ENCODE data around the gene PIK3R1.

The PIK3R1 gene

GRCh38 chr5:68215208-68215897 lies at the start of gene PIK3R1:
TSS of gene PIK3R1 (plus strand) at chr5:68215756. CDS start at chr5:68226676, 10,920 bp downstream.
- DNase-seq, result peak; percentile 96

DNA sequence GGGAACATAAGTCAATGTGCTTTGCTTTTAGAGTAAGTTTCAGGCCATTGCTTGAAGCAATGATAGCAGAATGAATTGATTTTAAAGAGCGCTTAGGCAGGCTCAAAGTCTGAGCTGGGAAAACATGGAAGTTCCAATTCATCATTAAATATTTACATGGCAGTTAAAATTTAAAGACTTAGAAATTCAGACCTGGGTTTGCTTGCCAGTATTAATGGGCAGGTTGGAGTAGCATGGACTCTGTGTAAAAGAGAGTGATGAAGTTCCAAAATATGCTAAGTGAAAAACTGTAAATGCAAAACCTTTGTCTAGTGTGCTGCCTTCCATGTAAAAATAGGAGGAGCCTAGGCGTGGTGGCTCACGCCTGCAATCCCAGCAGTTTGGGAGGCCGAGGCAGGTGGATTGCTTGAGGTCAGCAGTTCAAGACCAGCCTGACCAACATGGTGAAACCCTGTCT lies 48.3 kb upstream of the PIK3R1 start:
- no peak for DNase-seq

- no peak for DNase-seq
Measured at GRCh38 chr5:68169903-68170302, 45.7 kb upstream of the PIK3R1 start.

DNA sequence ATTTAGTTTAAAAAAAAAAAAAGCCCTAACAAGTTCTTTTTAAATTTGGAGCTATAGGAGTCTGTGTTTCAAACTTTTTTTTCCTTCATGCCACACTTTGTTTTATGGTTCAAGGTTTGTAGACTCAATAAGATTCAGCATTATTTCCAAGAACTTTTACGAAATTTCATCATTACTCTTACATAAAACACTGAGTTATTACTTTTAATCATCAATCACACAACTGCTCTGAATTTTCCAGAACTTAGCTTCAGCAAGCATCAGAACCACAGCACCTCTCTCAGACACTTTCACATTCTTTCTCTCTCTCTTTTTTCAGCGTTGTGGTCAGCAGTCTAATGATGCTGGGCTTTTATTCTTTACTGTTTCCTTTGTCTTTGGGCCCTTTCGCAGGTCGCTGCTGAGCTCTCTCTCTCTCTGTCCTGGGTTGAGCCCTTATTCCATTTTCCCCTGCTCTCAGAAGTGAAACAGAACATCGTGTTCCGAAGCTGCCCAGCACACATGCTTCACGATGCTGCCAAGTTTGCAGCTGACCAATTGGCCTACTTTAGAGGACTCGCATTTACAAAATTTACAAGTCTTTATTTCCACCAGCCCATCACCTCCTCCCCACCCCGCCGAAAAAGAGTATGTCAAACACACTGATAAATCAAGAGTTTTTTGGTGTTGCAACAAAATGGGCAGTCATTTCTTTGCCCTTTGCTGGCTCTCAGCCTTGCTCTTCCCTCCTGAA lies 44.6 kb upstream of the PIK3R1 start:
- DNase-seq, result no peak

GRCh38 chr5:68172314-68172713 lies 43.2 kb upstream of the PIK3R1 start:
- DNase-seq, result no peak

GRCh38 chr5:68173007-68173406 lies 42.5 kb upstream of the PIK3R1 start:
- DNase-seq, result no peak

GRCh38 chr5:68176253-68176652 lies 39.3 kb upstream of the PIK3R1 start:
- DNase-seq, result no peak

DNA sequence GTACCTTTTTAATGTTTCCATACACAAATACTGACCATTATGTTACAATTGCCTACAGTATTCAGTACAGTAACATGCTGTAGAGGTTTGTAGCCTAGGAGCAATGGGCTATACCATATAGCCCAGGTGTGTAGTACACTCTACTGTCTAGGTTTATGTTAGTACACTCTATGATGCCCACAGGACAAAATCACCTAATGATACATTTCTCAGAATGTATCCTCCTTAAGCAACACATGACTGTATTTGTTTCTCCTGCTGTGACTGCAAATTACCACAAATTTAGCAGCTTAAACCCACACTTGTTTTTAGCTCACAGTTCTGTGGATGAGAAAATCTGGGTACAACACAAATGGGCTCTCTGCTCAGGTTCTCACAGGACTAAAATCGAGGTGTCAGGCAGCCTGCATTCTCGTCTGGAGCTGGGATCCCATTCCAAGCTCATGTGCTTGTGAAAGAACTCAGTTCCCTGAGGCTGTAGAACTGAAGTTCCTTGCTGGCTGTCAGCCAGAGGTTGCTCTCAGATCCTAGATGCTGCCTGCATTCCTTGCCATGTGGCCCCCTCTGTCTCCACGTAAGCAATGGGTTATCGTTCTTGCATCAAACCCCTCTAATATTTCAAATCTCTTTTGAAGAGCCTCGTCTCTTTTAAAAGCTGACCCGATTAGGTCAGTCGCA lies 38.6 kb upstream of the PIK3R1 start:
- no peak for DNase-seq

- DNase-seq, result no peak
Measured at GRCh38 chr5:68177676-68178075, 37.9 kb upstream of the PIK3R1 start.

DNA sequence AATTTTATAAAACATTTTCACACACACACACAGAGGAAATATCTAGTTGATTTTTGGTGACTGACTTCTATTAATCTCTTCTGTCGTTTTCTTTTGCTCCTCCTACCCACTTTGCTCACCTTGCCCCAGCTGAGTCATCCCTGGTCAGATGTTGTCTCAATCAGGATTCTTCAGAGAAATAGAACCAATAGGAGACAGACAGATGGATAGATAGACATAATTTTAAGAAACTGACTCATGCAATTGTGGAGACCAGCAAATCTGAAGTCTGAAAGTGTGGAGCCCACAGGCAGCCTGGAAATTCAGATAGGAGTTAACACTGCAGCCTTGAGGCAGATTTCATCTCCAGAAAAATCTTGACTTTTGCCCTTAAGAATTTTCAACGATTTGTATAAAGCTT lies 37.0 kb upstream of the PIK3R1 start:
- no peak for DNase-seq

DNA sequence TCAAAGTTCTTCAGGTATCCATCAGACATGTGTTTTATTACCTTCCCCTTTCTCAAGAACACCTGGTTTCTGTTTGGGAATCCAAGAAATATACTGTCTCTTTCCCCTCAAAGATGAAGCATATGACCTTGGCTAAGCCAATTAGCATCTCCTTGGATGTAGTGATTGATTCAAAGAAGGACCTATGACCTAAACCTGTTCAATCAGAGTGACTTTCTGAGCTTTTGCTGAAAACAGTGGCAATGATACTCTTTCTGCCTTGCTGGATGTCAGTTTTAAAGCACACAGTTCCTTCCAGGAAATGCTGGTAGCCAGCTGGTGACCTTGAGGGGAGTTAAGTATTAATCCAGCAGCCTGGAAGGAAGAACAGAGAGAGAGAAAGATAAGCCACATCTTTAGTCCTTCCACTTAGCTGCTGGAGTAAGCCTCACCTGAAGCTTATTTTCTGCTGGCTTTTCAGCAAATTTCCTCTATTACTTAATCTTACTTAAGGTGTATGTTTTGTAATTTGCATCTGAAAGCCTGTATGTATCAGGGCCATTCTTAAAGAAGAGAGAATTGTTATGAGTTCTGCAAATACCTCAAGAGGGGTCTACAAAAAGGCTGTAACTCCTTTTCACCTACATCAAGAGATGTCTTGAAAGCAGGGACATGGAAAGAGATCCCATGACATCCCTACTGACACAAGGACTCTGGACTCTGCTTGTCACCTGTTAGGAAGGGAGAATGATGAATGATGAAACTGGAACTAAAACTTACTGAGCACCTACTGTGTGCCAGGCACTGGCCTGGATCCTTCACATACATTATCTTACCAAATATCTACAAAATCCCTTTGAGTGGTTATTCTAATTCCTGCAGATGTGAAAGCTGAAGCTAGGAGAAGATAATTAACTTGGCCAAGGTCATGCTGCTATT lies 35.2 kb upstream of the PIK3R1 start:
- DNase-seq, result no peak

DNA sequence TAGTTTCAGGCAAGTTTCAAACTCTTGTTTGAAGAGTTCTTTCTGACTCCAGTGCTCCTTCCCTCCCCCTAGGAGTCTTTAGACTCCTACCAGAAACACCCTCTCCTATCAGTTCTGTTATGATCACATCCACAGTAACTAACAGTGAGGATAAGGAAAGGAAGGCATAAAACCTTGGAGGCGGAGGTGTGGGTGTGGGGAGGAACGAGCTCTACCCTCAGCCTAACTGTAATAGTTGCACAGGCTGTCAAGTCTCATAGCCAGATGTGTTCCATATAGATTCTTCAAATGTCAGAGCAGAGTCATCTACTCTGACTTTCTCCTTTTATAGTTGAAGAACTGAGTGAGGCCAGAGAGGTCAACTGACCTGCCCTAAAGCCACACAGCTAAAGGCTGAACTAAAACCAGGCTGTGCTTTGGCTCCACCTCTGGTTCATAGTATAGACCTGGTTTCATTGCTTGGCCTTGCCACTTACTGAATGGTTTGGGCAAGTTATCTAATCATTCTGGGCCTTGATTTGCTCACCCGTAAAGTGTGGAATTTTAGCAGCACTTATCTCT lies 34.4 kb upstream of the PIK3R1 start:
- no peak for DNase-seq

DNA sequence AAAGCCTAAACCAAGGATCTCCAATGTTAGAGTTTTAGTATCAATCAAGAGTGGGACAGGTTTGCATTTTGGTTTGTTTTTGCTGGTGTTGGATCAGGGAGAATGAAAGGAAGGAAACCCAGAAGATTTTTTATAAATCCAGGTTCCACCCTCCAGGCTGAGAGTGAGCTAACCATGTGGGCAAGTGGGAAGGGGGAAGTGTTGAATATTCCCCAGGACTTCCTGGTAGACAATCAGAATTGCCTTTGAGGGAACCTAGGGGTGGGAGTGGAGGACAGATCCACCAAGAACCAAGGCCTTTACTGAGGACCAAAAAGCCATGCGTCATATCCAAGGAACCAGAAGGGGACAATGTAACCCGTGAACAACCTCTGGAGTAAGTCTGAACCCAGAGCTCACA lies 33.5 kb upstream of the PIK3R1 start:
- no peak for DNase-seq

- DNase-seq, result no peak
Measured at GRCh38 chr5:68182534-68182933, 33.0 kb upstream of the PIK3R1 start.

DNA sequence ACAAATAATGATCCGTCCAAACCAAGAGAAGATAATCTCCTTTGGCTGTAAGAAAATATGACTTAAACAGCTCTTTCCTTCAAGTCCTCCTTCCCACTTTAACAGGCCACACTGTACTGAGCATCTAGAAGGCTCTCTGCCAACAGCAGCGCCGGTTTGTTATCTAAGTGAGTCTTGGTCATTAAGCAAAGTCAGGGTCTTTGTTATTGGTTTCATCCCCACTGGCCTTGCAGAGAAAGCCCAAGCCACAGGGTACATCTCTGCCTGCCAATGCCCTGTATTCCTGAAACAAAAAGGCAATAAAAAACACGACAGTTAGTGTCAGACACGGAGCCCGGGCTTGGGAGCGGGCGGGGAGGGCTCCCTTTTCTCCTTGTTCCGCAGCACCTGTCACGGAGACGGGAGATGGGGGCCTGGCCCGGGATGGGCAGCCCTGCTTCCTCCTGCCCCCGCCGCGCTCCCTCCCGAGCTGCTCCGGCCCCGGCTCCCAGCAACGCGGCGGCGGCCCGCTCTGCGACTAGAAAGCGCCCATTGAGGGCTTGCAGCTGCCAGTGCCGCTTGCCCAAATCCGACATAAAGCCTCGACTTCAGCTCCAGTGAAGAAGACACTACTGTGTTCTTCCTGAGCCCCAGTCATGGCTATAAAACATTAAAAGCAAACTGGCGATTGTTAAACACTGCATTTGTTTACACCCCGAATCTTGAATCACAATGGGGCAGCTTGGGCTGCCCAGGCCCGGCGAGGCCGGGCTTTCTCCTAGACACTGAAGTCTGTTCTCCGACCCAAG lies 28.1 kb upstream of the PIK3R1 start:
- DNase-seq, result no peak

DNA sequence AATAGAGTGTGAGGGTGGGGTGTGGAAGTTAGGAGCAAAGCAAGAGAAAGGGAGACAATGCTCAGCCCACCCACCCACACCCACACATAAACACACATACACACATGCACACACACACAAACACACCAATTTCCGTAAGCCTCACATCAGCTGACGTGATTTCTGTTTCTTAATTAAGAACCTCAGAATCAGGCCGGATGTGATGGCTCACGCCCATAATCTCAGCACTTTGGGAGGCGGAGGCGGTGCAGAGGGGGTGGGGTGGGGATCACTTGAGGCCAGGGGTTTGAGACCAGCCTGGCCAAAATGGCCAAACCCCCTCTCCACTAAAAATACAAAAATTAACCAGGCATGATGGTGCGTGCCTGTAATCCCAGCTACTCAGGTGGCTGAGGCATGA lies 26.4 kb upstream of the PIK3R1 start:
- DNase-seq, result no peak

DNA sequence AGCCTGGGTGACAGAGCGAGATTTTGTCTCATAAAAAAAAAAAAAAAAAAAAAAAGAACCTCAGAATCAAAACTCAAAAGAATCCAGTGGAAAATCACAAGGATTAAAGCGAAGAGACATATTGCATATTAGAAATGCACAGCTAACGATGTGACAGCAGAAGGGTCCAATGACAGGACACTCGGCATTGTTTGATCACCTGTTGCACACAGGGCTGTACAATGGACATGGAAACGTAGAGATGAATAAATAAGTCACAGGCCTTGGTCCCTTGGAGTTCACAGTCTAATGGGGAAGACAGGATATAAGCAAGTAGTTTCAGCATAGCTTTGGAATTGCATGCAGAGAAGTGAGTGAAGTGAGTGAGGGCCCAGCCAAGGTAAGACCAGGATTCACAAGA lies 25.9 kb upstream of the PIK3R1 start:
- DNase-seq, result no peak

DNA sequence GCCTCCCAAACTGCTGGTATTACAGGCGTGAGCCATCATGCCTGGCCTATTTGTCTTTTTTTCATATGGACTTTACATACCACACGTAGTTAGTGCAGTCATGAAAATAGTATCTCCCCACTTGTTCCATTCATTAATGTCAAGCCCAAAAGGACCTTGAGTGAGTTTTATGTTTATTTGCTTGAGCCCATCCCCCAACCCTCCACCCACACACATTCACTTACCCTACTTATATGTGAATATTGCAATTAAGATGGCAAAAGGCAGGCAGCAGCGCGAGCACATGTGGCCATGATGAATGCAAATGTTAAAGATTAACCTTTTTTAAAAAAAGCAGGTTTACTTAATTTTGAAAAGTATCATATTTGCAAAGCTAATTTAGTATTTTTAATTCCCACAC lies 24.9 kb upstream of the PIK3R1 start:
- DNase-seq, result no peak

DNA sequence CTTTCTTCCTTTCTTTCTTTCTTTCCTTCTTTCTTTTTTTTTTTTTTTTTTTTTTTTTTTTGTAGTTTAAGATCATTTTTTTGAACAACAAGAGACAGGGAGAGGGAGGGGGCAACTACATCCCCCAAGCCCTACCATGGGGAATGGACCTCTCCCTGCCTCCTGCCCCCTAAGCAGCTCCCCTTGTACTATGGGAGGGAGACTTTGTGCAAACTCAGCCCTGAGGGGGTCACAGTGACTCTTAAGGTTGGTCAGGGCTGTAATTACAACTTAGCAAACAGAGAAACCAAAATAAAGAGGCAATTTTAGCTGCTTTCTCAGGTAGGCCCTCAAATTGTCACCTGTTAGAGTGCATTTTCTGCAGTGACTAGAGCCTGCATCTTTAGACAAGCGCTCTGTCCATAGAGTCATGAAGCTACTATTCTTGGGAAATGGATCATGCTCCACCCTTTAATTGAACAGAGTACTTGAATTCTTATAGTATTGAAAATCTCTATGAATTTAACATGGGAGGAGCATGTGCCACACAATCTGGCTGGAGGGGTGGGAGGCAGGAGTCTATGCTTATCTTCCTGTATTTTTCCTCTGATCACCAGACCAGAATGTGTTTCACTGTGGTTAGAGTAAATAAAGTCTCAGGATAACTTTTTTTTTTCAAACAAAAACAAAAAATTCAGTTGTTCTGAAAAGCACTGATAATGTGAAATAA lies 24.3 kb upstream of the PIK3R1 start:
- no peak for DNase-seq

DNA sequence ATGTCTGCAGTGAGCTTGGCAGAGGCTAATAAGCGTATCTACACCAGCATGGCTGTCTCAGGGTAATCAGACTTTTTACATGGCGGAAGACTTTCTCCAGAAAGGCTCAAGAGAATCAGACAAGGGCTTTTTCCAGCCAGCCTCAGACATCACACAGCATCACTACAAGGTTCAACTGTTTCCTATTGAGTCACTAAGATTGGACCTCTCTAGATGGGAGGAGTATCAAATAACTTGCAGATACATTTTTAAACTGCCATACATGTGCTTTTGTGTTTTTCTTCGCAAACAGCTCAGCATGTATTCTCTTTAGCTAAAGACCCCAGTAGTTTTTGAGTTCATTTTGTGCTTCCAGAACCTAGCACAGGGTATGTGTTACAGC lies 22.9 kb upstream of the PIK3R1 start:
- no peak for DNase-seq

DNA sequence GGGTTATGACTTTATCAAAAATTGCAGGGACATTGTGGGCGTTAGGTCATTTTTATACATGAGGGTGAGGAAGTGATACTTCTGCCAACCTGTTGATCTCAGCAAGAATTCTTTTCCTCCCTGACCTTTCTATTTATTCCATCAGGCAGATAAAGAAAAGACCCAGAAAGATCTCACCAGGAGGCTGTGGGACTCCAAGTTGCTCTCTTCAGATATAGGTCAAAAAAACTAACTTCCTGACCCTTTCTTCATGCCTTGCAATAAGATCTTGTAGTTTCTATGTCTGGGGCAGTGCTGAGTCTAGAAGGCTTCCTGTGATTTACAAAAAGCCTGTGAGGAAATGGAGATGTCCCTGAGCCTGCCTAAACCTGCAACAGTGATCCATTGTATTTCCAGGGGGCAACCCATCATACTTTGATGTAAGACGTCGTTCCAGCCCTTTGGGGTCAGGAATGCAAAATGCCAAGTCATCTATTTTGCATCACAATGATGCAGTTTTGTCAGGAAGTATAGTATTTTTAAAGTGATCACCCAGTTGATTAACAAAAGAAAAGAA lies 22.0 kb upstream of the PIK3R1 start:
- no peak for DNase-seq
